DND-41 (cell line): ENCODE measurements around the gene ULK2.

ENCODE experiments used
- ATAC-seq: fragments of 200-7000 bp; cut with Tn5 transposase; 3 replicates; pipeline ENCODE4 v1.9.1; 2021; ENCODE audit warnings: low read depth; ENCODE audit not compliant: insufficient read depth
- DNase-seq: peaks from one replicate; pipeline ENCODE4 v3.0.0-alpha.2; 2020
- H2AFZ ChIP-seq: 2 replicates; pipeline ENCODE4 v1.6.0; 2012; ENCODE audit warnings: low read depth, low read length
- H3K27ac ChIP-seq: 2 replicates; pipeline ENCODE4 v1.5.1; 2012; ENCODE audit warnings: low read length, inconsistent platforms
- H3K27me3 ChIP-seq: fragments of 200-600 bp; sonication (generic); 2 replicates; pipeline ENCODE4 v1.6.0; 2012; ENCODE audit warnings: low read length, mild to moderate bottlenecking, inconsistent platforms; ENCODE audit not compliant: insufficient read depth, poor library complexity
- H3K36me3 ChIP-seq: 2 replicates; pipeline ENCODE4 v1.5.1; 2012; ENCODE audit warnings: low read length, inconsistent platforms; ENCODE audit not compliant: insufficient read depth
- H3K4me1 ChIP-seq: 2 replicates; pipeline ENCODE4 v1.5.1; 2012; ENCODE audit warnings: mild to moderate bottlenecking, low read length; ENCODE audit not compliant: insufficient read depth
- H3K4me2 ChIP-seq: 2 replicates; pipeline ENCODE4 v1.6.0; 2012; ENCODE audit warnings: mild to moderate bottlenecking, moderate library complexity, low read length, inconsistent platforms; ENCODE audit not compliant: insufficient read depth
- H3K4me3 ChIP-seq, 2 experiments: fragments of 200-600 bp in 1 of 2; shearing (Covaris generic) in 1 of 2; 2 replicates each; pipeline ENCODE4 v1.5.1; 2012 to 2016; ENCODE audit warnings: inconsistent platforms in 2 of 2, low read length in 2 of 2, mild to moderate bottlenecking in 2 of 2, low read depth in 1 of 2, moderate library complexity in 1 of 2
- H3K79me2 ChIP-seq: 2 replicates; pipeline ENCODE4 v1.6.0; 2012; ENCODE audit warnings: low read length, inconsistent platforms; ENCODE audit not compliant: insufficient read depth
- H3K9ac ChIP-seq: 2 replicates; pipeline ENCODE4 v1.6.0; 2012; ENCODE audit warnings: low read depth, mild to moderate bottlenecking, inconsistent platforms, low read length, moderate library complexity
- H3K9me3 ChIP-seq: 2 replicates; pipeline ENCODE4 v1.5.1; 2012; ENCODE audit warnings: low read length, moderate library complexity, mild to moderate bottlenecking, inconsistent platforms; ENCODE audit not compliant: insufficient read depth, severe bottlenecking
- H4K20me1 ChIP-seq: 2 replicates; pipeline ENCODE4 v1.6.0; 2012; ENCODE audit warnings: low read length; ENCODE audit not compliant: insufficient read depth
- CTCF ChIP-seq: IDR thresholded peaks from 2 replicates; pipeline ENCODE4 v1.5.1; 2012; ENCODE audit warnings: borderline replicate concordance, low read length, moderate library complexity, mild to moderate bottlenecking; ENCODE audit not compliant: poor library complexity, severe bottlenecking; ENCODE audit errors: extremely low read depth
- EZH2 ChIP-seq: IDR thresholded peaks from 3 replicates; pipeline ENCODE4 v1.6.1; 2012; ENCODE audit warnings: borderline replicate concordance, low read depth, mild to moderate bottlenecking, moderate library complexity, low read length, inconsistent platforms; ENCODE audit not compliant: severe bottlenecking

The ULK2 gene

GRCh38 chr17:19909139-19909538, 41.4 kb upstream of the ULK2 start:
- H3K9me3 ChIP-seq, result no peaks in the 10 kb centered on the region
- H3K9ac ChIP-seq, result no peak overlapping the region
- H4K20me1 ChIP-seq, result no peaks in the 10 kb centered on the region
- peaks cover 89% of the 10 kb centered on the region for H3K36me3 ChIP-seq
- no peaks in the 10 kb centered on the region for H3K79me2 ChIP-seq
- H3K27ac ChIP-seq, result no peak overlapping the region
- no peak overlapping the region for H3K4me3 ChIP-seq
- ATAC-seq (no peak), DNase-seq (no peak)
- TF ChIP-seq EZH2 (no peak), CTCF (no peak)
- H3K27me3 ChIP-seq, result no peaks in the 10 kb centered on the region
- H3K4me1 ChIP-seq, result no peaks in the 10 kb centered on the region
- H3K4me2 ChIP-seq, result no peak overlapping the region
- H2AFZ ChIP-seq, result no peak overlapping the region

DNA sequence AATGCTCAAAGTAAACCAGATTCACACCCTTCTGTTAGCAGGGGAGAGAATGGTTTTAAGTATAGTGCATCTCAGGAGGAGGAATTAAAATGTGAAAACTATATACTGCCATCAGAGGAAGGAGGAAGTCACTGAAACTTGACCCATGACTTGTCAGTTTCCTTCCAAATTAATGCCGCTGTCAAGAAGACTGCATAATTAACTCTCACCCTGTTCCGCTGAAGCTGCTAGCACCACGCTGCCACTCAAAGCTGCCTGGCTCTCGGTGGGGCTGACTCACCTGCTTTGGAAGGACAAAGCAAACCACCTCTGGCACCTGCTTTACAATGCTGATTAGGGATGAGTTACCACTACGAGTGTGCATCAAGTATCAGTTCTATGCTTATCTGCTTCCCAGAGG, 37.8 kb upstream of the ULK2 start:
- no peak for ATAC-seq
- DNase-seq, result no peak
- H4K20me1 ChIP-seq, result no peaks in the 10 kb centered on the region
- H3K9ac ChIP-seq, result no peak overlapping the region
- no peak overlapping the region for H3K4me3 ChIP-seq
- H2AFZ ChIP-seq, result no peak overlapping the region
- no peaks in the 10 kb centered on the region for H3K9me3 ChIP-seq
- peaks cover 84% of the 10 kb centered on the region for H3K36me3 ChIP-seq
- no peak overlapping the region for H3K27ac ChIP-seq
- H3K27me3 ChIP-seq, result no peaks in the 10 kb centered on the region
- H3K79me2 ChIP-seq, result no peaks in the 10 kb centered on the region
- no peaks in the 10 kb centered on the region for H3K4me1 ChIP-seq
- no peak for TF ChIP-seq EZH2
- no peak for TF ChIP-seq CTCF
- H3K4me2 ChIP-seq, result no peak overlapping the region

DNA sequence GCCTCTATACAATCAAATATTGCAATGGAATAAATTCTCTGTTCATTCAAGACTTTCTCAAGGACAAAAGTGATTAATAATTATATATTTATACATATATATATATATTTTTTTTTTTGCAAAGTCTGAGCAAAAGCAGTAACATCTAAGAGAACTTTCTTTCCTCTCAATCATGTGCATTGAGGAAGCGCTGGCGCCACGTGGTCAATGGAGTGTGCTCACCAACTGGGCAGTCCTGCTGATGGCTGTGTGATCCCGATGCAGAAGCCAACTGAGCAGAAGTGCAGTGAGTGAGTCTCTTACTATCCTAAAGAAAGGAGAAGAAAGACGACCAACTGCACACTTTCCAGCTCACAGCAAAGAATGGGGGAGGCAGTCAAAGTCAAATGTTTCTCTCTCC, 37.2 kb upstream of the ULK2 start:
- Histone ChIP-seq H4K20me1 (no peaks in the 10 kb centered on the region), H3K4me3 (no peak overlapping the region), H3K4me1 (no peaks in the 10 kb centered on the region), H2AFZ (no peak overlapping the region), H3K27ac (no peak overlapping the region), H3K9me3 (no peaks in the 10 kb centered on the region), H3K4me2 (no peak overlapping the region), H3K9ac (no peak overlapping the region), H3K79me2 (no peaks in the 10 kb centered on the region), H3K27me3 (no peaks in the 10 kb centered on the region), H3K36me3 (peaks cover 82% of the 10 kb centered on the region)
- ATAC-seq (no peak), DNase-seq (no peak)
- TF ChIP-seq CTCF (no peak), EZH2 (no peak)

- no peaks in the 10 kb centered on the region for H3K27me3 ChIP-seq
- DNase-seq, result no peak
- H4K20me1 ChIP-seq, result no peaks in the 10 kb centered on the region
- TF ChIP-seq EZH2 (no peak), CTCF (no peak)
- H2AFZ ChIP-seq, result no peak overlapping the region
- H3K4me1 ChIP-seq, result no peaks in the 10 kb centered on the region
- H3K36me3 ChIP-seq, result peaks cover 77% of the 10 kb centered on the region
- no peaks in the 10 kb centered on the region for H3K9me3 ChIP-seq
- no peak overlapping the region for H3K4me3 ChIP-seq
- H3K4me2 ChIP-seq, result no peak overlapping the region
- H3K9ac ChIP-seq, result no peak overlapping the region
- H3K27ac ChIP-seq, result no peak overlapping the region
- no peak for ATAC-seq
- no peaks in the 10 kb centered on the region for H3K79me2 ChIP-seq
Observed at GRCh38 chr17:19904412-19904811, 36.7 kb upstream of the ULK2 start.
